DND-41 (cell line): ENCODE measurements around the gene POC1A.

ENCODE experiments used
- ATAC-seq: fragments of 200-7000 bp; cut with Tn5 transposase; 3 replicates; pipeline ENCODE4 v1.9.1; 2021; ENCODE audit warnings: low read depth; ENCODE audit not compliant: insufficient read depth
- DNase-seq: peaks from one replicate; pipeline ENCODE4 v3.0.0-alpha.2; 2020
- H2AFZ ChIP-seq: 2 replicates; pipeline ENCODE4 v1.6.0; 2012; ENCODE audit warnings: low read depth, low read length
- H3K27ac ChIP-seq: 2 replicates; pipeline ENCODE4 v1.5.1; 2012; ENCODE audit warnings: low read length, inconsistent platforms
- H3K27me3 ChIP-seq: fragments of 200-600 bp; sonication (generic); 2 replicates; pipeline ENCODE4 v1.6.0; 2012; ENCODE audit warnings: low read length, mild to moderate bottlenecking, inconsistent platforms; ENCODE audit not compliant: insufficient read depth, poor library complexity
- H3K36me3 ChIP-seq: 2 replicates; pipeline ENCODE4 v1.5.1; 2012; ENCODE audit warnings: low read length, inconsistent platforms; ENCODE audit not compliant: insufficient read depth
- H3K4me1 ChIP-seq: 2 replicates; pipeline ENCODE4 v1.5.1; 2012; ENCODE audit warnings: mild to moderate bottlenecking, low read length; ENCODE audit not compliant: insufficient read depth
- H3K4me2 ChIP-seq: 2 replicates; pipeline ENCODE4 v1.6.0; 2012; ENCODE audit warnings: mild to moderate bottlenecking, moderate library complexity, low read length, inconsistent platforms; ENCODE audit not compliant: insufficient read depth
- H3K4me3 ChIP-seq, 2 experiments: fragments of 200-600 bp in 1 of 2; shearing (Covaris generic) in 1 of 2; 2 replicates each; pipeline ENCODE4 v1.5.1; 2012 to 2016; ENCODE audit warnings: inconsistent platforms in 2 of 2, low read length in 2 of 2, mild to moderate bottlenecking in 2 of 2, low read depth in 1 of 2, moderate library complexity in 1 of 2
- H3K79me2 ChIP-seq: 2 replicates; pipeline ENCODE4 v1.6.0; 2012; ENCODE audit warnings: low read length, inconsistent platforms; ENCODE audit not compliant: insufficient read depth
- H3K9ac ChIP-seq: 2 replicates; pipeline ENCODE4 v1.6.0; 2012; ENCODE audit warnings: low read depth, mild to moderate bottlenecking, inconsistent platforms, low read length, moderate library complexity
- H3K9me3 ChIP-seq: 2 replicates; pipeline ENCODE4 v1.5.1; 2012; ENCODE audit warnings: low read length, moderate library complexity, mild to moderate bottlenecking, inconsistent platforms; ENCODE audit not compliant: insufficient read depth, severe bottlenecking
- H4K20me1 ChIP-seq: 2 replicates; pipeline ENCODE4 v1.6.0; 2012; ENCODE audit warnings: low read length; ENCODE audit not compliant: insufficient read depth
- EZH2 ChIP-seq: IDR thresholded peaks from 3 replicates; pipeline ENCODE4 v1.6.1; 2012; ENCODE audit warnings: borderline replicate concordance, low read depth, mild to moderate bottlenecking, moderate library complexity, low read length, inconsistent platforms; ENCODE audit not compliant: severe bottlenecking
- TF ChIP-seq, protein P1 (sequence below): IDR thresholded peaks from 2 replicates; pipeline ENCODE4 v1.5.1; 2012; ENCODE audit warnings: borderline replicate concordance, low read length, moderate library complexity, mild to moderate bottlenecking; ENCODE audit not compliant: poor library complexity, severe bottlenecking; ENCODE audit errors: extremely low read depth

The POC1A gene

DNA sequence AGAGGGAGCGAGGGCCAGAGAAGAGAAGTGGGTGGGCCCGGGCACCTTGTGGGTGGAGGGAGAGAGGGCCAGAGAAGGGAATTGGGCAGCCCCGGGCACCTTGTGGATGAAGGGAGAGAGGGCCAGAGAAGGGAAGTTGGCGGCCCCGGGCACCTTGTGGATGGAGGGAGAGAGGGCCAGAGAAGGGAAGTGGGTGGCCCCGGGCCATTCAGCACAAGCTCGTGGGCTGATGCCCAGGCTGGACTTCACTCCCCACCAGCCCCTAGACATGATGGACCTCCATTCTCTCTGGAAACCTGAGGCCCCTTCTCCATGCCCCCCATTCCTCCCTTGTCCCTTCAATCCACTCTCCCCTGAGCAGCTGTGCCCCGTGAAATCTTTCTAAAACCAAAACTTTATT, 113.6 kb downstream of the POC1A start:
- H3K9ac ChIP-seq: no peak overlapping the region
- no peak overlapping the region for H3K27ac ChIP-seq
- ATAC-seq: no peak
- no peaks in the 10 kb centered on the region for H3K4me1 ChIP-seq
- H3K36me3 ChIP-seq: no peaks in the 10 kb centered on the region
- 0 out of 2 replicates have a peak, but pooled peaks cover 4% of the 10 kb centered on the region for H4K20me1 ChIP-seq
- no peak overlapping the region for H3K4me3 ChIP-seq
- no peaks in the 10 kb centered on the region for H3K27me3 ChIP-seq
- TF ChIP-seq EZH2: no peak
- TF ChIP-seq, protein P1, sequence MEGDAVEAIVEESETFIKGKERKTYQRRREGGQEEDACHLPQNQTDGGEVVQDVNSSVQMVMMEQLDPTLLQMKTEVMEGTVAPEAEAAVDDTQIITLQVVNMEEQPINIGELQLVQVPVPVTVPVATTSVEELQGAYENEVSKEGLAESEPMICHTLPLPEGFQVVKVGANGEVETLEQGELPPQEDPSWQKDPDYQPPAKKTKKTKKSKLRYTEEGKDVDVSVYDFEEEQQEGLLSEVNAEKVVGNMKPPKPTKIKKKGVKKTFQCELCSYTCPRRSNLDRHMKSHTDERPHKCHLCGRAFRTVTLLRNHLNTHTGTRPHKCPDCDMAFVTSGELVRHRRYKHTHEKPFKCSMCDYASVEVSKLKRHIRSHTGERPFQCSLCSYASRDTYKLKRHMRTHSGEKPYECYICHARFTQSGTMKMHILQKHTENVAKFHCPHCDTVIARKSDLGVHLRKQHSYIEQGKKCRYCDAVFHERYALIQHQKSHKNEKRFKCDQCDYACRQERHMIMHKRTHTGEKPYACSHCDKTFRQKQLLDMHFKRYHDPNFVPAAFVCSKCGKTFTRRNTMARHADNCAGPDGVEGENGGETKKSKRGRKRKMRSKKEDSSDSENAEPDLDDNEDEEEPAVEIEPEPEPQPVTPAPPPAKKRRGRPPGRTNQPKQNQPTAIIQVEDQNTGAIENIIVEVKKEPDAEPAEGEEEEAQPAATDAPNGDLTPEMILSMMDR: no peak
- no peak overlapping the region for H2AFZ ChIP-seq
- H3K9me3 ChIP-seq: no peaks in the 10 kb centered on the region
- no peaks in the 10 kb centered on the region for H3K79me2 ChIP-seq
- no peak for DNase-seq
- no peak overlapping the region for H3K4me2 ChIP-seq

DNA sequence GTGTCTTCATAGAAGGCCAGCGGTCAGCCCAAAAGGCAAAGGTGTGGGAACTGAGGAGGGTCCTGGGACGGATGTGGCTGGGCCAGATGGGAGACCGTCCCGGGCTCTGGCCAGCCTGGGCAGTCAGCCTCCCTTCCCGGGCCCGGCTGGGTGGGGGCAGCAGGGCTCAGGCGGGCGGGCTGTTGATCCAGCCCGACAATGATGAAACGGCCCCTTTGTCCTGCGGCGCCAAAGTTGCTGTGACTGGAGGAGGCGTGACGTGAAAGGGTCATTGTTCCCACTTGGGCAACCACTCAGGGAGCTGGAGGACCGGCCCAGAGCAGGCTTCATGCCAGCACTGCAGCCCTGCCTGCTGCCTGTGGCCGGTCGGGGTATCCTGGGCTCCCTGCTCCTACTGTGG, 114.4 kb downstream of the POC1A start:
- H4K20me1 ChIP-seq: 0 out of 2 replicates have a peak, but pooled peaks cover 4% of the 10 kb centered on the region
- H3K27ac ChIP-seq: no peak overlapping the region
- H3K4me1 ChIP-seq: no peaks in the 10 kb centered on the region
- H3K4me2 ChIP-seq: no peak overlapping the region
- DNase-seq (no peak), ATAC-seq (no peak)
- H3K79me2 ChIP-seq: no peaks in the 10 kb centered on the region
- H3K27me3 ChIP-seq: no peaks in the 10 kb centered on the region
- TF ChIP-seq, protein P1: no peak
- no peak for TF ChIP-seq EZH2
- no peak overlapping the region for H3K9ac ChIP-seq
- H3K4me3 ChIP-seq: no peak overlapping the region
- H2AFZ ChIP-seq: no peak overlapping the region
- no peaks in the 10 kb centered on the region for H3K36me3 ChIP-seq
- H3K9me3 ChIP-seq: no peaks in the 10 kb centered on the region

DNA sequence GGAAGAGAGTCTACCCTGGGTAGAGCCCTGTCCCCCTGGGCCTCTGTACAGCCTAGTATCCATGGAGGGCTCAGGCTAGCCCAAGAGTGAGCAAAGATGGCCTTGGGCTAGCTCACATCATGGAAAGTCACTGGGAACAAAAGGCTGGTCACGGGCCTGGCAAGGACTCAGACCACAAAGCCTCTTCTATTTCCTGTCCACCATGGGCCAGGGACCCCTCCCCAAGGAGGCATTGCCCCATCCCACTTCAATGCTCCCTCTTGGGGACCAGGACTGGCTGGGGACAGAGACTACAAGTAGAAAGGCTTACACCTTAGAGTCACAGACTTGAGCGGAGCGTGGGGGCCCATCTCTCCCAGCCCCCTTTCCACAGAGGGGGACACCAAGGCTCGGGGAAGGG, 114.8 kb downstream of the POC1A start:
- Histone ChIP-seq H3K9ac (no peak overlapping the region), H3K27ac (no peak overlapping the region), H3K4me1 (no peaks in the 10 kb centered on the region), H3K79me2 (no peaks in the 10 kb centered on the region), H2AFZ (no peak overlapping the region), H3K4me2 (no peak overlapping the region), H3K36me3 (no peaks in the 10 kb centered on the region), H3K4me3 (no peak overlapping the region), H3K27me3 (no peaks in the 10 kb centered on the region), H3K9me3 (no peaks in the 10 kb centered on the region), H4K20me1 (0 out of 2 replicates have a peak, but pooled peaks cover 4% of the 10 kb centered on the region)
- DNase-seq (no peak), ATAC-seq (no peak)
- no peak for TF ChIP-seq EZH2
- TF ChIP-seq, protein P1: no peak

DNA sequence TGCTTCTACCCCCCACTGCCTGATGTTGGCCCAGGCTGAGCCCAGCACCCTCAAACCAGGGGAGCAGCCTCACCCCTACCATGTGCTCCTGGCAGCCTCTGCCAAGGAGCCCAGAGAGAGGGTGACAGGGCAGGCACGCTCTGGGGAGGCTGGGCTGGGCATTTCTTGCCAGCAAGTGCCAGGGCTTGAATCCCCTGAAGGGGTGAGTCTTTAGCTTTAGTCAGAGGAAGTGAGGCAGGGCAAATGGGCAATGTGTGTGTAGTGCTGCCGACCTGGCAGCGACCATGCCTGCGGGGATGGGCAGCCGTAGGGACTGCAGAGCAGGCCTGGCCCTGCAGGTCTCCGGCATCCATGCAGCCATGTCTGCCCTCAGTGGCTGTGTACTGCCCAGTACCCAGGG, 116.0 kb downstream of the POC1A start:
- TF ChIP-seq, protein P1: no peak
- TF ChIP-seq EZH2: no peak
- H3K27me3 ChIP-seq: no peaks in the 10 kb centered on the region
- H3K27ac ChIP-seq: no peak overlapping the region
- H3K9me3 ChIP-seq: no peaks in the 10 kb centered on the region
- ATAC-seq (no peak), DNase-seq (no peak)
- no peaks in the 10 kb centered on the region for H3K79me2 ChIP-seq
- no peak overlapping the region for H3K4me3 ChIP-seq
- H2AFZ ChIP-seq: no peak overlapping the region
- no peak overlapping the region for H3K4me2 ChIP-seq
- H3K4me1 ChIP-seq: no peaks in the 10 kb centered on the region
- no peaks in the 10 kb centered on the region for H3K36me3 ChIP-seq
- H4K20me1 ChIP-seq: no peaks in the 10 kb centered on the region
- no peak overlapping the region for H3K9ac ChIP-seq
